Cardiac septum (tissue), 1 donor: ENCODE results near the gene TMEM243. TPM values are rescaled to one million over a fixed set of nuclear protein-coding genes. Genes with fewer than 3 reads are reported as not detected.
"Not testable (repeated sequence)": the region's sequence is repeated elsewhere in the genome, so short reads cannot be mapped to it uniquely, and the experiment has no call there.

ENCODE experiments used
- DNase-seq: peaks from one replicate; pipeline ENCODE4 v3.0.0-alpha.2; 2020; ENCODE audit warnings: low spot score
- intact Hi-C: fragments of 100-400 bp; cut with DNase I; formaldehyde crosslinking; loops from one replicate; pipeline ENCODE4 v1.14.0; 2022
- long read RNA-seq: library from polyadenylated mRNA; unstranded; transcript quantifications from one replicate; pipeline ENCODE4 v2.0.0, GENCODE V29; 2021
- total RNA-seq: library from RNA; stranded (reverse); fragmentation: NEBNext Ultra II Directional; extraction: Animal tissue kit (Norgen Biotek cat#: 25700); gene quantifications from one replicate; pipeline ENCODE4 v1.2.1, GENCODE V29; 2021
- donor health status: DM: no; HTN: no; CAD: no.

Gene TMEM243
- total RNA-seq, result 5.9 TPM
- long read RNA-seq, partial matches to known transcripts, result 0 of 5 reads
- long read RNA-seq, other reads (novel, unspliced or antisense), result 1 of 5 reads

- DNase-seq, result peak; percentile 94
- intact Hi-C loops, result loop anchor here (1.0 to 5.0 kb wide), 3 partner anchors 67 to 287 kb away; partner anchors contain the start of genes DMTF1 and ELAPOR2
These were observed at the start of gene TMEM243 for GRCh38 chr7:87219545-87220025. TMEM243 (minus strand) TSS chr7:87219732; CDS start chr7:87219503, 229 bp downstream.

GRCh38 chr7:87267239-87267900, 47.8 kb upstream of the TMEM243 start:
- intact Hi-C loops, result no loop called here
- no peak for DNase-seq

GRCh38 chr7:87263537-87263936, 44.0 kb upstream of the TMEM243 start:
- DNase-seq, result no peak
- intact Hi-C loops, result no loop called here

GRCh38 chr7:87253589-87254087, 34.1 kb upstream of the TMEM243 start:
- DNase-seq, result no peak
- intact Hi-C loops, result no loop called here

GRCh38 chr7:87245671-87246070, 26.1 kb upstream of the TMEM243 start:
- intact Hi-C loops, DNase-seq: not testable (repeated sequence)

GRCh38 chr7:87238464-87239051, 19.0 kb upstream of the TMEM243 start:
- not testable (repeated sequence) for DNase-seq
- intact Hi-C loops, result loop anchor here (5.0 kb wide), 1 partner anchor 311 kb away; no protein-coding TSS in a partner anchor

- intact Hi-C loops, result loop anchor here (5.0 kb wide), 1 partner anchor 308 kb away; no protein-coding TSS in a partner anchor
- DNase-seq, result no peak
These were observed 15.4 kb upstream of the TMEM243 start for GRCh38 chr7:87234949-87235348.

- intact Hi-C loops, result no loop called here
- no peak for DNase-seq
These were observed 12.2 kb upstream of the TMEM243 start for GRCh38 chr7:87231711-87232110.

- intact Hi-C loops, result no loop called here
- DNase-seq, result no peak
These were observed 11.7 kb upstream of the TMEM243 start for GRCh38 chr7:87231258-87231657.

- intact Hi-C loops, result no loop called here
- no peak for DNase-seq
These were observed 7.0 kb upstream of the TMEM243 start for GRCh38 chr7:87226495-87226894.

GRCh38 chr7:87225696-87226095, 6.2 kb upstream of the TMEM243 start:
- no peak for DNase-seq
- intact Hi-C loops, result no loop called here

- DNase-seq, result no peak
- intact Hi-C loops, result no loop called here
These were observed 4.1 kb upstream of the TMEM243 start for GRCh38 chr7:87223666-87224065.

GRCh38 chr7:87220734-87221215, 1.2 kb upstream of the TMEM243 start:
- DNase-seq, result no peak
- intact Hi-C loops, result no loop called here

- intact Hi-C loops, result no loop called here
- peak; percentile 83 for DNase-seq
These were observed 648 bp upstream of the TMEM243 start for GRCh38 chr7:87220026-87220733.

GRCh38 chr7:87218796-87219544, 562 bp downstream of the TMEM243 start:
- intact Hi-C loops, result loop anchor here (1.0 to 5.0 kb wide), 3 partner anchors 67 to 287 kb away; partner anchors contain the start of genes DMTF1 and ELAPOR2
- DNase-seq, result peak; percentile 78

- intact Hi-C loops, result loop anchor here (5.0 kb wide), 2 partner anchors 161 to 286 kb away; partner anchors contain the start of gene ELAPOR2
- DNase-seq, result no peak
These were observed 1.4 kb downstream of the TMEM243 start for GRCh38 chr7:87217983-87218653.

- intact Hi-C loops, result loop anchor here (5.0 kb wide), 2 partner anchors 160 to 285 kb away; partner anchors contain the start of gene ELAPOR2
- DNase-seq, result no peak
These were observed 2.6 kb downstream of the TMEM243 start for GRCh38 chr7:87216701-87217508.
